ENCODE results near the gene IGF2BP2.

DNA sequence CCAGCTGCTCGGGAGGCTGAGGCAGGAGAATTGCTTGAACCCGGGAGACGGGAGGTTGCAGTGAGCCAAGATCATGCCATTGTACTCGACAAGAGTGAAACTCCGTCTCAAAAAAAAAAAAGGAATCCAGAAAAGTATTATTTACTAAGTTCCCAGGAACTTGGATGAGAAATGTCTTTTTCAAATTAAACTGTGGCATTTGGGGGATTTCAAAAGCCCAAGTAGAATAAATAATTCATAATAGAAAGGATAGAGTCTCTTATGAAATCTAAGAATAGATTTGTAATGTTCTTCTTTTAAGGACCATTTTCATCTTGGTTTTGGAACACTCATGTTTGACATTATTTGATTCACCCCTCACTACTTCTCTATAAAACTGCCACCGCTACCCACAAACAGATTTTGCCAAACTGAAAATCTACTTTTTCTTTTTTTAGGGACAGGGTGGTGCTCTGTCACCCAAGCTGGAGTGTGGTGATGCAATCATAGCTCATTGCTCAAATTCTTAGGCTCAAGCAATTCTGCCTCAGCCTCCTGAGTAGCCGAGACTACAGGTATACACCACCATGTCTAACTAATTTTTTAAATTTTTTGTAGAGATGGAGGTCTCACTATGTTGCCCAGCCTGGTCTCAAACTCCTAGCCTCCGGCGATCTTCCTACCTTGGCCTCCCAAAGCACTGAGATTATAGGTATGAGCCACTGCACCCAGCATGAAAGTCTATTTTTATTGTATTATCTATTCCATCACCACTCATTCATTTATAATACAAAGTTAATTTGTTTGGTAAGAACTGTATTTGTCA lies 139.4 kb downstream of the IGF2BP2 start:
- TF ChIP-seq ZKSCAN8 (CRISPR knock-in tag; IDR thresholded peaks at IDR 0.05) = no peak
- TF ChIP-seq MEF2A (IDR thresholded peaks at IDR 0.05; ENCODE audit: control insufficient read depth, low read depth, low read length) = no peak
- TF ChIP-seq NRF1 (conservative IDR thresholded peaks at IDR 0.05 in 1 of 2, IDR thresholded peaks at IDR 0.05 in 1 of 2) = no peak
- TF ChIP-seq GTF2E2 (tag; IDR thresholded peaks at IDR 0.05) = no peak
- TF ChIP-seq, protein P1, sequence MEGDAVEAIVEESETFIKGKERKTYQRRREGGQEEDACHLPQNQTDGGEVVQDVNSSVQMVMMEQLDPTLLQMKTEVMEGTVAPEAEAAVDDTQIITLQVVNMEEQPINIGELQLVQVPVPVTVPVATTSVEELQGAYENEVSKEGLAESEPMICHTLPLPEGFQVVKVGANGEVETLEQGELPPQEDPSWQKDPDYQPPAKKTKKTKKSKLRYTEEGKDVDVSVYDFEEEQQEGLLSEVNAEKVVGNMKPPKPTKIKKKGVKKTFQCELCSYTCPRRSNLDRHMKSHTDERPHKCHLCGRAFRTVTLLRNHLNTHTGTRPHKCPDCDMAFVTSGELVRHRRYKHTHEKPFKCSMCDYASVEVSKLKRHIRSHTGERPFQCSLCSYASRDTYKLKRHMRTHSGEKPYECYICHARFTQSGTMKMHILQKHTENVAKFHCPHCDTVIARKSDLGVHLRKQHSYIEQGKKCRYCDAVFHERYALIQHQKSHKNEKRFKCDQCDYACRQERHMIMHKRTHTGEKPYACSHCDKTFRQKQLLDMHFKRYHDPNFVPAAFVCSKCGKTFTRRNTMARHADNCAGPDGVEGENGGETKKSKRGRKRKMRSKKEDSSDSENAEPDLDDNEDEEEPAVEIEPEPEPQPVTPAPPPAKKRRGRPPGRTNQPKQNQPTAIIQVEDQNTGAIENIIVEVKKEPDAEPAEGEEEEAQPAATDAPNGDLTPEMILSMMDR (IDR thresholded peaks at IDR 0.05 in 2 of 3, conservative IDR thresholded peaks at IDR 0.05 in 1 of 3; ENCODE audit: insufficient read depth in 2 of 3, low read depth in 1 of 3, low read length in 3 of 3) = no peak
